PC-9 (cell line): ENCODE measurements around the gene TRPV6. TPM values are rescaled to one million over a fixed set of nuclear protein-coding genes. Genes with fewer than 3 reads are reported as not detected.

Source experiments
- BruUV-seq: library from RNA; stranded (reverse); fragments of 400-500 nt; replicated peaks from 2 replicates; lab custom pipeline; 2021; lab: Mats Ljungman, UMichigan
- CTCF ChIA-PET: fragments of 300-600 bp; sonication (Branson Sonifier 250); formaldehyde crosslinking; loops from one replicate; lab custom pipeline; 2022; ENCODE audit warnings: antibody characterized with exemption; lab: Charles Lee
- POLR2A ChIA-PET: fragments of 300-600 bp; sonication (Branson Sonifier 250); formaldehyde crosslinking; loops from one replicate; lab custom pipeline; 2022; ENCODE audit warnings: antibody characterized with exemption; ENCODE audit not compliant: unreplicated experiment; lab: Charles Lee
- DNase-seq, 2 experiments: peaks; one replicate each; pipeline versions ENCODE4 v3.0.0 to v3.0.0-alpha.2; 2015 to 2022; ENCODE audit warnings: mixed read lengths in 1 of 2
- H2AFZ ChIP-seq: fragments of 200-600 bp; sonication (generic); 2 replicates; pipeline ENCODE4 v1.8.1; 2017; ENCODE audit warnings: antibody characterized with exemption
- H3F3A ChIP-seq: fragments of 200-600 bp; sonication (generic); 2 replicates; pipeline ENCODE4 v1.8.1; 2017; ENCODE audit warnings: antibody characterized with exemption, mild to moderate bottlenecking, low read depth; ENCODE audit not compliant: insufficient read depth
- H3K27ac ChIP-seq: fragments of 200-600 bp; sonication (generic); 2 replicates; pipeline ENCODE4 v1.6.1; 2016; ENCODE audit warnings: mixed run types
- H3K27me3 ChIP-seq: fragments of 200-600 bp; sonication (generic); 2 replicates; pipeline ENCODE4 v1.6.1; 2016; ENCODE audit warnings: low read depth, mixed run types; ENCODE audit not compliant: insufficient read depth
- H3K36me3 ChIP-seq: fragments of 200-600 bp; sonication (generic); 2 replicates; pipeline ENCODE4 v1.6.1; 2016; ENCODE audit warnings: low read depth, mixed run types
- H3K4me1 ChIP-seq: fragments of 200-600 bp; sonication (generic); replicated peaks from 2 replicates; pipeline ENCODE4 v1.6.1; 2016; ENCODE audit warnings: mixed run types; ENCODE audit not compliant: insufficient read depth
- H3K4me2 ChIP-seq: fragments of 200-600 bp; sonication (generic); 2 replicates; pipeline ENCODE4 v1.6.1; 2017; ENCODE audit warnings: mixed run types
- H3K4me3 ChIP-seq: fragments of 200-600 bp; sonication (generic); 2 replicates; pipeline ENCODE4 v1.6.1; 2016; ENCODE audit warnings: mixed run types
- H3K79me2 ChIP-seq: fragments of 200-600 bp; sonication (generic); 2 replicates; pipeline ENCODE4 v1.6.1; 2017; ENCODE audit warnings: low read depth, mixed run types
- H3K9me2 ChIP-seq: fragments of 200-600 bp; sonication (generic); 2 replicates; pipeline ENCODE4 v1.8.1; 2017; ENCODE audit warnings: mild to moderate bottlenecking; ENCODE audit not compliant: insufficient read depth
- H3K9me3 ChIP-seq: fragments of 200-600 bp; sonication (generic); 2 replicates; pipeline ENCODE4 v1.8.1; 2016; ENCODE audit warnings: low read depth; ENCODE audit not compliant: insufficient read depth
- H4K20me1 ChIP-seq: fragments of 200-600 bp; sonication (generic); 2 replicates; pipeline ENCODE4 v1.8.1; 2017; ENCODE audit not compliant: insufficient read depth
- EZH2 ChIP-seq: fragments of 200-600 bp; sonication (generic); IDR thresholded peaks from 2 replicates; pipeline ENCODE4 v1.8.0; 2017; ENCODE audit warnings: antibody characterized with exemption, low read depth
- intact Hi-C: fragments of 100-400 bp; cut with micrococcal nuclease; formaldehyde crosslinking; loops from one replicate; pipeline ENCODE4 v1.10.0; 2022; ENCODE audit not compliant: unreplicated experiment
- total RNA-seq: library from RNA; stranded (reverse); gene quantifications from 2 replicates; pipeline ENCODE4 v1.2.3, GENCODE V29; 2021
- TF ChIP-seq, protein P1 (sequence below): fragments of 200-600 bp; sonication (generic); conservative IDR thresholded peaks from 2 replicates; pipeline ENCODE4 v1.6.1; 2017; ENCODE audit warnings: mixed run types, antibody characterized with exemption, mild to moderate bottlenecking, moderate library complexity

The TRPV6 gene
- total RNA-seq, 1 experiment from 2014 or later = 14.7 TPM

DNA sequence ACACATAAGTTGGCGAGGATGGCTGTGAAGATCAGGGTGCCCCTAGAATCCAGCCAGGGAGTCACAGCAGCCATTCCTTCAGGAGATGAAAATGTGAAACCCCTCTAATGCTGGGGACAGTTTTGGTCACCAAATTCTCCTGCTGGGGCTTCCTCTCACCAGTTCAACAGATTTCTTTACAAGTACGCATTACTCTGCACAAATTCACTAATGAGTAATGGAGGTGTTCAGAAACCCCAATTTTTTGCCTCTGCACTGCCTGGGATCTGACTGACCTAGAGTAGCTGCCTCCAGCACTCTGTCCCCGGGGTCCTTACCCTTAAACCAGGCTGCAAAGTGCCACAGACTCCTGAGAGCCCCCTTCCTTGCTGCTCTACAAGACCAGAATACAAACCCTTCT is 31.9 kb upstream of the TRPV6 start:
- H3K27me3 ChIP-seq = no peaks in the 10 kb centered on the region
- no peak overlapping the region for H3K4me2 ChIP-seq
- CTCF ChIA-PET = no interaction called here
- H3K4me1 ChIP-seq = peaks cover 20% of the 10 kb centered on the region
- H3K79me2 ChIP-seq = no peaks in the 10 kb centered on the region
- intact Hi-C loops = no loop called here
- H2AFZ ChIP-seq = no peak overlapping the region
- H3K4me3 ChIP-seq = no peak overlapping the region
- no TSS peak for BruUV-seq
- no peak overlapping the region for H3K27ac ChIP-seq
- POLR2A ChIA-PET = no interaction called here
- no peak for TF ChIP-seq EZH2
- TF ChIP-seq, protein P1, sequence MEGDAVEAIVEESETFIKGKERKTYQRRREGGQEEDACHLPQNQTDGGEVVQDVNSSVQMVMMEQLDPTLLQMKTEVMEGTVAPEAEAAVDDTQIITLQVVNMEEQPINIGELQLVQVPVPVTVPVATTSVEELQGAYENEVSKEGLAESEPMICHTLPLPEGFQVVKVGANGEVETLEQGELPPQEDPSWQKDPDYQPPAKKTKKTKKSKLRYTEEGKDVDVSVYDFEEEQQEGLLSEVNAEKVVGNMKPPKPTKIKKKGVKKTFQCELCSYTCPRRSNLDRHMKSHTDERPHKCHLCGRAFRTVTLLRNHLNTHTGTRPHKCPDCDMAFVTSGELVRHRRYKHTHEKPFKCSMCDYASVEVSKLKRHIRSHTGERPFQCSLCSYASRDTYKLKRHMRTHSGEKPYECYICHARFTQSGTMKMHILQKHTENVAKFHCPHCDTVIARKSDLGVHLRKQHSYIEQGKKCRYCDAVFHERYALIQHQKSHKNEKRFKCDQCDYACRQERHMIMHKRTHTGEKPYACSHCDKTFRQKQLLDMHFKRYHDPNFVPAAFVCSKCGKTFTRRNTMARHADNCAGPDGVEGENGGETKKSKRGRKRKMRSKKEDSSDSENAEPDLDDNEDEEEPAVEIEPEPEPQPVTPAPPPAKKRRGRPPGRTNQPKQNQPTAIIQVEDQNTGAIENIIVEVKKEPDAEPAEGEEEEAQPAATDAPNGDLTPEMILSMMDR = no peak
- DNase-seq = no peak
- H3K9me3 ChIP-seq = no peaks in the 10 kb centered on the region
- no peaks in the 10 kb centered on the region for H3K9me2 ChIP-seq
- H4K20me1 ChIP-seq = no peaks in the 10 kb centered on the region
- H3F3A ChIP-seq = no peaks in the 10 kb centered on the region
- no peaks in the 10 kb centered on the region for H3K36me3 ChIP-seq

DNA sequence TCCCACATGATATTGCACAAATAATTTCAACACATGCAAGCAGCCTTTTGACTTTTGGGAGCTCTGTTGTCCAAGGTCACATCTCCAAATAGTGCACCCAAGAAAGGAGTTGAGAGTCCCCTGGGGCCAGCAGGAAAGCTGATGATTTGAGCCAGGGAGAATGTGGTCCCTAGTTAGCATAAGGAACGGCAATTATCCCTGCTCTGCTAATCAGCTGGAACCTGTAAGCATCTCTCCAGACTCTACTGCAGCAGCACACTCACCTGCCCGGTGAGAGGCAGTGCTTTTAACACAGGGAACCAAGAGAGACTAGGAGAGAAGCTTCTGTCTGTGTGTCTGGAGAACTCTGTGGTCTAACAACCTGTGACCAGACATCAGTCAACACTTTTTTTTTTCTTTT is 31.0 kb upstream of the TRPV6 start:
- Histone ChIP-seq H4K20me1 (no peaks in the 10 kb centered on the region), H3K27ac (no peak overlapping the region), H3K9me3 (no peaks in the 10 kb centered on the region), H3K79me2 (no peaks in the 10 kb centered on the region), H3K27me3 (no peaks in the 10 kb centered on the region), H3F3A (no peaks in the 10 kb centered on the region), H2AFZ (no peak overlapping the region), H3K4me3 (no peak overlapping the region), H3K9me2 (no peaks in the 10 kb centered on the region), H3K36me3 (no peaks in the 10 kb centered on the region), H3K4me1 (peaks cover 20% of the 10 kb centered on the region), H3K4me2 (no peak overlapping the region)
- no TSS peak for BruUV-seq
- DNase-seq = no peak
- TF ChIP-seq, protein P1 = no peak
- no peak for TF ChIP-seq EZH2
- ChIA-PET POLR2A (interaction anchor here (0.7 kb wide), 1 partner anchor 35 kb away, joined by 3 read pairs; no protein-coding TSS in a partner anchor), CTCF (no interaction called here)
- intact Hi-C loops = no loop called here

DNA sequence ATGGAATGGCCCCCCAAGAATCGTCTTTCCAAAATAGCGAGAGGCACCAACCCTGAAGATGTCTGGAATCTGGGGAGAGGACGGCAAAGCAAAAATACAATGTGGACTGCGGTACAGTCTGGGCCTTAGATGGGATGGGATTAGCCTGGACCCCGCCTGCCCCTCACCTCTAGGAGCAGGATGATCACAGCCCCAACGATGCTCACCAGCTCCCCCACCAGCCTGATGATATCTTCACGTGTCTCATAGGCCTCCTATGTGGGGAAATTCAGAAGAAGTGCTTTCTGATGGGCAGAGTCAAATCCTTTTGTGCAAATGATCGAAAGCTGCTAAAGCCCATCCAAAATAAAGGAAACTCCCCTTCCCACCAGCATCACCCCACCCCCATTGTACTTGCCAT is 29.8 kb upstream of the TRPV6 start:
- Histone ChIP-seq H3K36me3 (no peaks in the 10 kb centered on the region), H4K20me1 (no peaks in the 10 kb centered on the region), H2AFZ (no peak overlapping the region), H3K9me2 (no peaks in the 10 kb centered on the region), H3K27me3 (no peaks in the 10 kb centered on the region), H3K9me3 (no peaks in the 10 kb centered on the region), H3F3A (peaks cover 3% of the 10 kb centered on the region; the same call in 1 of the 2 replicates), H3K27ac (no peak overlapping the region), H3K79me2 (no peaks in the 10 kb centered on the region), H3K4me3 (no peak overlapping the region), H3K4me2 (no peak overlapping the region), H3K4me1 (peaks cover 25% of the 10 kb centered on the region)
- no TSS peak for BruUV-seq
- DNase-seq = no peak
- TF ChIP-seq, protein P1 = no peak
- no peak for TF ChIP-seq EZH2
- CTCF ChIA-PET = interaction anchor here (0.7 kb wide), 1 partner anchor 507 kb away, joined by 3 read pairs; no protein-coding TSS in a partner anchor
- intact Hi-C loops = no loop called here
- POLR2A ChIA-PET = no interaction called here
